ENCODE measurements around the gene PSENEN.

- TF ChIP-seq, protein P1, sequence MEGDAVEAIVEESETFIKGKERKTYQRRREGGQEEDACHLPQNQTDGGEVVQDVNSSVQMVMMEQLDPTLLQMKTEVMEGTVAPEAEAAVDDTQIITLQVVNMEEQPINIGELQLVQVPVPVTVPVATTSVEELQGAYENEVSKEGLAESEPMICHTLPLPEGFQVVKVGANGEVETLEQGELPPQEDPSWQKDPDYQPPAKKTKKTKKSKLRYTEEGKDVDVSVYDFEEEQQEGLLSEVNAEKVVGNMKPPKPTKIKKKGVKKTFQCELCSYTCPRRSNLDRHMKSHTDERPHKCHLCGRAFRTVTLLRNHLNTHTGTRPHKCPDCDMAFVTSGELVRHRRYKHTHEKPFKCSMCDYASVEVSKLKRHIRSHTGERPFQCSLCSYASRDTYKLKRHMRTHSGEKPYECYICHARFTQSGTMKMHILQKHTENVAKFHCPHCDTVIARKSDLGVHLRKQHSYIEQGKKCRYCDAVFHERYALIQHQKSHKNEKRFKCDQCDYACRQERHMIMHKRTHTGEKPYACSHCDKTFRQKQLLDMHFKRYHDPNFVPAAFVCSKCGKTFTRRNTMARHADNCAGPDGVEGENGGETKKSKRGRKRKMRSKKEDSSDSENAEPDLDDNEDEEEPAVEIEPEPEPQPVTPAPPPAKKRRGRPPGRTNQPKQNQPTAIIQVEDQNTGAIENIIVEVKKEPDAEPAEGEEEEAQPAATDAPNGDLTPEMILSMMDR (conservative IDR thresholded peaks at IDR 0.05; ENCODE audit: low read length) = no peak
- no peak for TF ChIP-seq EZH2phosphoT487 (IDR thresholded peaks at IDR 0.05; ENCODE audit: borderline replicate concordance)
These were observed 42.1 kb upstream of the PSENEN start for GRCh38 chr19:35703343-35703742.

All from Loucy (cell line).